Measurements from ENCODE around the gene PGAP6.
"Not testable (repeated sequence)": the region's sequence is repeated elsewhere in the genome, so short reads cannot be mapped to it uniquely, and the experiment has no call there.

PGAP6 gene

GRCh38 chr16:350203-350602 lies 31.6 kb downstream of the PGAP6 start:
- no peaks in the 10 kb centered on the region for H3K9me3 ChIP-seq (ENCODE audit: insufficient read depth, low read depth, low read length)
- no peak overlapping the region for H3K27ac ChIP-seq (ENCODE audit: low read length)
- H3K4me1 ChIP-seq (ENCODE audit: insufficient read depth, low read length), result no peaks in the 10 kb centered on the region
- H3K27me3 ChIP-seq (ENCODE audit: insufficient read depth, low read length), result no peaks in the 10 kb centered on the region
- no peak overlapping the region for H3K4me3 ChIP-seq (ENCODE audit: low read length)
- no peak overlapping the region for H3K9ac ChIP-seq (ENCODE audit: low read depth, low read length)
- peaks cover 34% of the 10 kb centered on the region for H3K36me3 ChIP-seq (ENCODE audit: insufficient read depth, low read depth, low read length)

- no peak overlapping the region for H3K9ac ChIP-seq (ENCODE audit: low read depth, low read length)
- peaks cover 42% of the 10 kb centered on the region for H3K36me3 ChIP-seq (ENCODE audit: insufficient read depth, low read depth, low read length)
- H3K27ac ChIP-seq (ENCODE audit: low read length), result no peak overlapping the region
- H3K9me3 ChIP-seq (ENCODE audit: insufficient read depth, low read depth, low read length), result no peaks in the 10 kb centered on the region
- H3K27me3 ChIP-seq (ENCODE audit: insufficient read depth, low read length), result no peaks in the 10 kb centered on the region
- H3K4me1 ChIP-seq (ENCODE audit: insufficient read depth, low read length), result no peaks in the 10 kb centered on the region
- no peak overlapping the region for H3K4me3 ChIP-seq (ENCODE audit: low read length)
Measured at GRCh38 chr16:349211-349610, 32.6 kb downstream of the PGAP6 start.

- not testable (repeated sequence) for H3K27me3 ChIP-seq (ENCODE audit: insufficient read depth, low read length); H3K9me3 ChIP-seq (ENCODE audit: insufficient read depth, low read depth, low read length); H3K4me3 ChIP-seq (ENCODE audit: low read length); H3K4me1 ChIP-seq (ENCODE audit: insufficient read depth, low read length); H3K27ac ChIP-seq (ENCODE audit: low read length); H3K9ac ChIP-seq (ENCODE audit: low read depth, low read length)
- H3K36me3 ChIP-seq (ENCODE audit: insufficient read depth, low read depth, low read length), result peaks cover 42% of the 10 kb centered on the region
Measured at GRCh38 chr16:348495-348894, 33.3 kb downstream of the PGAP6 start.

- H3K4me1 ChIP-seq (ENCODE audit: insufficient read depth, low read length), result no peaks in the 10 kb centered on the region
- H3K27me3 ChIP-seq (ENCODE audit: insufficient read depth, low read length), result no peaks in the 10 kb centered on the region
- no peak overlapping the region for H3K27ac ChIP-seq (ENCODE audit: low read length)
- no peak overlapping the region for H3K4me3 ChIP-seq (ENCODE audit: low read length)
- H3K36me3 ChIP-seq (ENCODE audit: insufficient read depth, low read depth, low read length), result peaks cover 51% of the 10 kb centered on the region
- no peak overlapping the region for H3K9ac ChIP-seq (ENCODE audit: low read depth, low read length)
- H3K9me3 ChIP-seq (ENCODE audit: insufficient read depth, low read depth, low read length), result no peaks in the 10 kb centered on the region
Measured at GRCh38 chr16:347203-347602, 34.6 kb downstream of the PGAP6 start.

- Histone ChIP-seq H3K9ac (ENCODE audit: low read depth, low read length) (no peak overlapping the region), H3K36me3 (ENCODE audit: insufficient read depth, low read depth, low read length) (peaks cover 51% of the 10 kb centered on the region), H3K9me3 (ENCODE audit: insufficient read depth, low read depth, low read length) (no peaks in the 10 kb centered on the region), H3K4me1 (ENCODE audit: insufficient read depth, low read length) (no peaks in the 10 kb centered on the region), H3K27ac (ENCODE audit: low read length) (no peak overlapping the region), H3K4me3 (ENCODE audit: low read length) (no peak overlapping the region), H3K27me3 (ENCODE audit: insufficient read depth, low read length) (no peaks in the 10 kb centered on the region)
Measured at GRCh38 chr16:346587-346986, 35.2 kb downstream of the PGAP6 start.

- H3K27ac ChIP-seq (ENCODE audit: low read length), result no peak overlapping the region
- H3K36me3 ChIP-seq (ENCODE audit: insufficient read depth, low read depth, low read length), result peaks cover 51% of the 10 kb centered on the region
Measured at GRCh38 chr16:345772-346171, 36.0 kb downstream of the PGAP6 start.

GRCh38 chr16:342455-343213 lies 39.1 kb downstream of the PGAP6 start:
- Histone ChIP-seq H3K9ac (ENCODE audit: low read depth, low read length) (no peak overlapping the region; the same call in 1 of the 2 replicates), H3K9me3 (ENCODE audit: insufficient read depth, low read depth, low read length) (no peaks in the 10 kb centered on the region), H3K36me3 (ENCODE audit: insufficient read depth, low read depth, low read length) (peaks cover 39% of the 10 kb centered on the region), H3K27ac (ENCODE audit: low read length) (no peak overlapping the region), H3K27me3 (ENCODE audit: insufficient read depth, low read length) (no peaks in the 10 kb centered on the region), H3K4me1 (ENCODE audit: insufficient read depth, low read length) (no peaks in the 10 kb centered on the region), H3K4me3 (ENCODE audit: low read length) (no peak overlapping the region)

More at GRCh38 chr16:345772-346171, 36.0 kb downstream of the PGAP6 start:
- H3K4me1 ChIP-seq (ENCODE audit: insufficient read depth, low read length), result no peaks in the 10 kb centered on the region
- H3K9me3 ChIP-seq (ENCODE audit: insufficient read depth, low read depth, low read length), result no peaks in the 10 kb centered on the region
- no peak overlapping the region for H3K4me3 ChIP-seq (ENCODE audit: low read length)
- no peak overlapping the region for H3K9ac ChIP-seq (ENCODE audit: low read depth, low read length)
- H3K27me3 ChIP-seq (ENCODE audit: insufficient read depth, low read length), result no peaks in the 10 kb centered on the region

GRCh38 chr16:341974-342336 lies 39.8 kb downstream of the PGAP6 start:
- peaks cover 35% of the 10 kb centered on the region for H3K36me3 ChIP-seq (ENCODE audit: insufficient read depth, low read depth, low read length)
- H3K4me3 ChIP-seq (ENCODE audit: low read length); H3K9ac ChIP-seq (ENCODE audit: low read depth, low read length); H3K27ac ChIP-seq (ENCODE audit: low read length); H3K27me3 ChIP-seq (ENCODE audit: insufficient read depth, low read length); H3K4me1 ChIP-seq (ENCODE audit: insufficient read depth, low read length); H3K9me3 ChIP-seq (ENCODE audit: insufficient read depth, low read depth, low read length): not testable (repeated sequence)

- H3K36me3 ChIP-seq (ENCODE audit: insufficient read depth, low read depth, low read length), result peaks cover 28% of the 10 kb centered on the region
- not testable (repeated sequence) for H3K4me3 ChIP-seq (ENCODE audit: low read length); H3K4me1 ChIP-seq (ENCODE audit: insufficient read depth, low read length); H3K9me3 ChIP-seq (ENCODE audit: insufficient read depth, low read depth, low read length); H3K27me3 ChIP-seq (ENCODE audit: insufficient read depth, low read length); H3K9ac ChIP-seq (ENCODE audit: low read depth, low read length); H3K27ac ChIP-seq (ENCODE audit: low read length)
Measured at GRCh38 chr16:341095-341973, 40.4 kb downstream of the PGAP6 start.

- Histone ChIP-seq H3K9ac (ENCODE audit: low read depth, low read length) (no peak overlapping the region), H3K4me3 (ENCODE audit: low read length) (no peak overlapping the region), H3K4me1 (ENCODE audit: insufficient read depth, low read length) (no peaks in the 10 kb centered on the region), H3K27ac (ENCODE audit: low read length) (no peak overlapping the region), H3K27me3 (ENCODE audit: insufficient read depth, low read length) (no peaks in the 10 kb centered on the region), H3K9me3 (ENCODE audit: insufficient read depth, low read depth, low read length) (no peaks in the 10 kb centered on the region), H3K36me3 (ENCODE audit: insufficient read depth, low read depth, low read length) (peaks cover 20% of the 10 kb centered on the region)
Measured at GRCh38 chr16:340370-341091, 41.2 kb downstream of the PGAP6 start.

- Histone ChIP-seq H3K4me1 (ENCODE audit: insufficient read depth, low read length) (no peaks in the 10 kb centered on the region), H3K27ac (ENCODE audit: low read length) (no peak overlapping the region), H3K9me3 (ENCODE audit: insufficient read depth, low read depth, low read length) (no peaks in the 10 kb centered on the region), H3K36me3 (ENCODE audit: insufficient read depth, low read depth, low read length) (peaks cover 12% of the 10 kb centered on the region), H3K9ac (ENCODE audit: low read depth, low read length) (no peak overlapping the region), H3K27me3 (ENCODE audit: insufficient read depth, low read length) (no peaks in the 10 kb centered on the region), H3K4me3 (ENCODE audit: low read length) (no peak overlapping the region)
Measured at GRCh38 chr16:339680-340079, 42.1 kb downstream of the PGAP6 start.

All from iPS-20b (cell line).